GM19324 (cell line): ENCODE data around the gene VPS13A.

ENCODE experiments used
- ATAC-seq: cut with Tn5 transposase; IDR thresholded peaks from one replicate; pipeline ENCODE4 v1.9.1; 2021; ENCODE audit warnings: mild to moderate bottlenecking, moderate library complexity; ENCODE audit not compliant: unreplicated experiment, low FRiP score

Gene VPS13A

DNA sequence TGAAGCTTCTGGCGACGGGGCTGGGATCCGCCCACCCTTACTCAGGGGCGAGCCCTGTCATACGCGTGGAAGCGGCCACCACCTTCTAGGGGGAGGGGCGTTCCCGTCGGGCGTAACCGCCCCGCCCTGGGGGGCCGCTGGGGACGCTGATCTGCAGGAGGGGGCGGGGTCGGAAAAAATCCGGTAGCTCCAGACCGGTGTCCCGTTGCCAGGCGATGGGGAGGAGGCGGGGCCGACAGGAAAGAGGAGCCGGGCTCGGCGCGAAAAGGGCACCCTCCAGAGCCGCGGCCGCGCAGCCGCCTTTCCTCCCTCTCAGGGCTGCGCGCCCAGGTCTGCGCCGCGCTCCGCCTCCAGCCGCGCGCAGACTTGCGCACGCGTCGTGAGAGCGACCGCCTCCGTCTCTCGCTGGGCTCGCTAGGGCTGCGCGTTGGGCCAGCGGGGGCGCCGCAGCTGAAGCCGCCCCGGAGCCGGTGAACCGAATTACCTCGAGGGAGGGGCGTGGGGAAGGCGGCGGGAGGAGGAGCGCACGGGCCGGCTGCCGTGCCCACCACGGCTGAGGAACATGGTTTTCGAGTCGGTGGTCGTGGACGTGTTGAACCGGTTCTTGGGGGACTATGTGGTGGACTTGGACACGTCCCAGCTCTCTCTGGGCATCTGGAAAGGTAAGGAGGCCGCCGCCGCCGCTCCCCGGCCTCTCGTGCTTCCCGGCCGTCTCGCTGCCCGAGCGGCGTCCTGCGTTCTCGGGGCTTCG is at the start of gene VPS13A:
Gene VPS13A, plus strand, starts transcription at position 392 of the 751 bp plus-strand sequence. Its CDS starts 171 bp downstream, at position 563.
- ATAC-seq: peak; percentile 94

DNA sequence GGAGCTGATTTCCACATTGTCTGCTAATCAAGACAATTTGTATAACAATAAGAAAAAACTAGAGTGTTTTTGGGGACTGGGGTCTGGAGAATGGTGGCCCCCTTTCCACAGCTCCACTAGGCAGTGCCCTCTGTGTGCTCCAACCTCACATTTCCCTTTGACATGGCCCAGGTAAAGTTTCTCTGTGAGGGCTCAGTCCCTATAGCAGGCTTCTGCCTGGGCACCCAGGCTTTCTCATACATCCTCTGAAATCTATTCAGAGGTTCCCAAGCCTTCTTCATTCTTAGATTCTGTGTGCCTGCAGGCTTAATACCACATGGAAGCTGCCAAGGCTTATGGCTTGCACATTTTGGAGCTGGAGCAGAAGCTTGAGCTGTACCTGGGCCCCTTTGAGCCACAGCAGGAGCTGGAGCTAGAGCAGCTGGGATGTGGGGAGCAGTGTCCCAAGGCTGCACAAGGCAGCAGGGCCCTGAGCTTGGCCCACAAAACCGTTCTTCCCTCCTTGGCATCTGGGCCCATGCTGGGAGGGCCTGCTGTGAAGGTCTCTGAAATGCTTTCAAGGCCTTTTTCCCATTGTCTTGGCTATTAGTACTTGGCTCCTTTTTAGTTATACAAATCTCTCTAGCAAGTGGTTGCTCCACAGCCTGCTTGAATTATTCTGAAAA is 49.1 kb upstream of the VPS13A start:
- no peak for ATAC-seq

DNA sequence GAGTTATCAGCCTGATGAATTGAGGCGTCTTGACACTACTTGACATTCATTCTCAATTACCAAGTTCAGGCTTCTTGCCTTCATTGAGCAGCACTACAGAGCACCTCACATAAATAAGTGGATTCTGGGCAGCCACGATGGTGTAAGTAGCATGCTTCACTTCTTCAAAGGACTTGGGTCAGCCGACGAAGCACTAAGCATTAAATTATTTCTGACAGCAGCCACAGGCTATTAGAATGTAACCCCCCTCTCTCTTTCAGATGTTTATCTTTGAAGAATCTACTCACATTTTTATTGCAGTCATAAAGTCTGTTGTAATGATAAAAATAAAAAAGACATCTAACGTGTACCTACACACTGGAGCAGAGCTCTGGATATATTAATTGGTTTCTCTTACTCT is 45.9 kb upstream of the VPS13A start:
- ATAC-seq: no peak

DNA sequence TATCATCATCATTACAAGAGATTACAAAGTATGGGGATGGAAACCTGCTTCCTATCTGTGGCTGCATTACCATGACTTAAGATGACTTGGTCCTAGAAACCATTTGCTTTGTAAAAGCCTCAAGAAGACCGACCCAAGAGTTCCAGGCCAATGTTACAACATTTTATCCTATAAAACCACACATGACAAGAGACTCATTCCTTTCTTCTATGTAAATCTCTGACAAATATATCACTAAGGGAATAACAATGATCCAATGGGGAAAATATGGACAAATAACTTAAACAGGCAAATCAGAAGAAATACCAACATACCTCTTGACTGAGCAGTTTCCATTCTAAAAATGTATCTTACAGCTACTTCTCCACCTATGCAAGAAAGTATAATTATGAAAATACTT is 44.3 kb upstream of the VPS13A start:
- ATAC-seq: no peak

DNA sequence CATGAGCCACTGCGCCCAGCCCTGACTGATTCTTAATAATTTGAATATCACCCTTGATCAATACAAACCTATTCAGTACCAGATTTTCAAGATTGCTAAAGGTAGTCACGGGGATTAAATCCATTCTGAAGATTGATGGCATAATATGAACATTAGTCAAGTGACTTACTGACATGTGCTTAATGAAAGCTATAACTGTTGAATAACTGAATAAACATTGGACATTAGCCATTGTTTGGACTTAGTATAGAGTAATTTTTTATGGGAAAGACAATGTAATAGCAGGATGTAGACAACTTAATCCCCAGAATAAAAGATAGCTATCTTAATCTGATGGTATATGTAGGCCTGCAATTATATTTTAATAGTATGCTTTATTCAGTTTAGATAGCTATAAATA is 35.0 kb upstream of the VPS13A start:
- ATAC-seq: no peak

DNA sequence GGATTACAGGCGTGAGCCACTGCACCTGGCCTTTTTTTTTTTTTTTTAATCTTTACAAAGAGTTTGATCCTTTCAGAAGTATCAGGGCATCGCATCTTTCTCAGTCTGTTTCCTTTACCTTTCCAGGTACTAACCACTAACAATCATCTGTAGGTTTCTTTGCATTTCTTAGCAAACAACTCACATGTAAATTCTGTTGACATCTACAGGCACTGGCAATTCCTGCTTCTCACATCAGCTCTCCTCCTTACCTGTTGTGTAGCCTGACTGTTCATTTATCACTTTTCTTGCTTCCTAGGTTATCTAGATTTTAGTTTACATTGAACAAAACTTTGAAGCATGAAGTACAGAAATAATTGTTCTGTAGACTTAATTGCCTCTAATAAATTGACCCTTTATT is 27.5 kb upstream of the VPS13A start:
- ATAC-seq: no peak

DNA sequence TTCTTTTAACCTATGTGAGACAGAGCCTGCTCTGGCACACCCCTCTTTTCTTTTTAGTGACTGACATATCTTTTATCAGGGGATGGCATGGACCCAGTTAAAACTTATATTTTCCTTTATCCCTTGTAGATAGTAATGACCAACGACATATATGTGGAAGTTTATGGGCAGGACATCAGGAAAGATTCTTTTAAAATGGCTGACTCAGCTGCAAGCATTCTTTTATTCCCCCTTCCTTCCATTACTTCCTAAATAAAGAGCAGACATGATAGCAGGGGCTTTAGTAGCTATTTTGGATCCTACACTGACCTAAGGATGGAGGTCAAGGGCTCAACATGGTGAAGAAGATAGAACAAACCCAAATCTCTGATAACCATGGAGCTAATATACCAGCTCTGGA is 25.0 kb upstream of the VPS13A start:
- ATAC-seq: no peak

DNA sequence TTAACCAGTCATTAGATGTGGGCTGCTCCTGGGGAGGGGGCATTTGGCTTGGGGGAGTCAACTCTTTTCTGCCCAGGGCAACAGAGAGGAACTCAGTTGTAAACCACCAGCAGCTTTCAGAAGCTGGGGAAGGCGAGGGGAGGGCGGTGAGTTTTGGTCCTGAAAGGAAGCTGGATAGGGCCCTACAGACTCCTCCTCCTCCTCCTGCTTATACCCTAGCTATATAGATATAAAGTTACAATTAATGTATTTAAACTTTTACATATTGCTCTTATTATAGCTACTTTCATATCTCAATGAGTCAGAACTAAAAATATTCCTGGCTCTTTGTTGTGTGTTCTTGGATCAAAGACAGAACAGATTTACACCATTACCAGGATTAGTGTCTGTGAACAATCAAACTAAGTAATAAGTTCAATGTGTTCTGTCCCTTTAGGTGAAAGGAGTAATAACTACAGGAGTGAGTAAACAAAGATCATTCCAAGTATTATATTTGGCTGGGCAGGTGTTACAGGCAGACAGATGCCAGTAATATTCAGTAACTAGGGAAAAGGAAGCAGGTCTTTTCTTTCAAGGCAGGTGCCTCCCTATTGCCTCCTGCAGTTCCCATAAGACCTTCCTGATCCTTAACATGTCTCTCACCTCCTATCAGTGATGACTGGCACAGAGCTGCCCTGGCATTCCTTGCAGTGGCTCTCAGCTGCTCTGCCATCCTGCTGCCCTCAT is 20.5 kb upstream of the VPS13A start:
- ATAC-seq: no peak

DNA sequence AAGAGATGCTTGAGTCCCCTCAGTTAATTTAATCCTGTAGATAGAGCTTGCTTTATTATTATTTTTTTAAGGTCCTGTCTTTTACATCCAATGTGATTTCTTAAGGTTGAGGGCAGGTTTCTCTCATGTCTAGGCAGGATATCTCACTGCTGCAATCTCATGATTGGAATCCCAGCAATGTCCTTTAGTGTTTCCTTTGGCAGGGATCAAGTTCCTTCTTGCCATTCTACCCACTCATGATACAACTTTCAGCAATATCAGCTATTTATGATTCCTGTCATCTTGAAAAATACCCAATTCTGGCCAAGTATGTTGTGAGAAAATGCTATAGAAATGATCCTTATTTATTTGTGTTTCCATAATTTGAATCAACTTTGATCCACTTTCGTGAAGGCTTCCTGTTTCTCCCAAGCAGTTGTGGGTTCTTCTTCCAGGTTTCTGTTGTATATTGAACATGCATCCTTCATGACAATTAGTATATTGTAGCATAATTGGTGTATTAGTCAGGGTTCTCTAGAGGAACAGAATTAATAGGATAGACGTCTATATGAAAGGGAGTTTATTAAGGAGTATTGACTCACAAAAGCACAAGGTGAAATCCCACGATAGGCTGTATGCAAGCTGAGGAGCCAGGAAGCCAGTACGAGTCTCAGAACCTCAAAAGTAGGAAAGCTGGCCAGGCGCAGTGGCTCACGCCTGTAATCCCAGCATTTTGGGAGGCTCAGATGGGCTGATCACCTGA is 18.4 kb upstream of the VPS13A start:
- ATAC-seq: no peak

DNA sequence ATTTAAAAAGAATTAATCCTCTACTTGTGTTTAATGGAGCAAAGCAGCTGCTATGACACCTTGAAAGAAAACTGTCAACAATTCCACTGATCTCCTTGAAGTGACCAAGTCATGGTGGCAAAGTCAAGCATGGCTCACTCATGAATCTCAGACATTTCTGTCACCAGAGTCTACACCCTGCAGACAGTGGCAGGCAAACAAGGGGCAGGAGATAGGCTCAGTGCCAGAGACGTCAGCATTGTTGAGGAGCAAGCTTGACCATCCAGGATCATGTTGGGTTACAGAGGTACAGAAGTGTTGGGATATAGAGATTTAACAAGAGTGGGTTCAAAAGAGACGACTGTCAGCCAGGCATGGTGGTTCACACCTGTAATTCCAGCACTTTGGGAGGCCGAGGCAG is 16.1 kb upstream of the VPS13A start:
- ATAC-seq: no peak

DNA sequence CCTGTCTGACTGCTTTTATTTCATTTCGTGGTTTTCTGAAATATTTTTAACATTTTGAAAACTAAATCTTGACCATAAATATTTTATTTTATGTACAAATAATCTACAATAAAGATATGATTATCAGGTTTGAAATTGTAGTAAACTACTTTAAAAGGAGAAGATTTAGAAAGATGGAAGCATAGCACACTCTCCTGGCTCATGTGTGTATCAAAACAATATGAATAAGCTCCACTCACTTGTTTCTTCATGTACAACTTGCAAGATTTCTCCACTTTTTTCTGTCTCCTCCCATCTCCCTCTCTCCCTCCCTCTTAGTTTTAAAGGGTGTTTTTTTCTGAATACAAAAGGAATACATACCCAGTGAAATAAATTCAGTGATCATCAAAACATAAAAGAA is 15.4 kb upstream of the VPS13A start:
- no peak for ATAC-seq

DNA sequence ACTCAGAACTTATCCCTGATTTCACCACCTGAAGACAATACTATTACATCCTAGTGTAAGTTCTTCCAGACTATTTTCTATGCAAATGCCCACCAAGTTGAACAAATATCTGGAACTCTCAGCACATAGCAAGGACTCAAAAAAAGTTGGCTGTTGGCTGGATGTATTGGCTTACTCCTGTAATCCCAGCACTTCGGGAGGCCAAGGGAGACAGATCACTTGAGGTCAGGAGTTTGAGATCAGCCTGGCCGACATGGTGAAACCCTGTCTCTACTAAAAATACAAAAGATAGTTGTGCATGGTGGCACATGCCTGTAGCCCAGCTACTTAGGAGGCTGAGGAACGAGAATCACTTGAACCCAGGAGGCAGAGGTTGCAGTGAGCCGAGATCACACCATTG is 15.0 kb upstream of the VPS13A start:
- no peak for ATAC-seq

DNA sequence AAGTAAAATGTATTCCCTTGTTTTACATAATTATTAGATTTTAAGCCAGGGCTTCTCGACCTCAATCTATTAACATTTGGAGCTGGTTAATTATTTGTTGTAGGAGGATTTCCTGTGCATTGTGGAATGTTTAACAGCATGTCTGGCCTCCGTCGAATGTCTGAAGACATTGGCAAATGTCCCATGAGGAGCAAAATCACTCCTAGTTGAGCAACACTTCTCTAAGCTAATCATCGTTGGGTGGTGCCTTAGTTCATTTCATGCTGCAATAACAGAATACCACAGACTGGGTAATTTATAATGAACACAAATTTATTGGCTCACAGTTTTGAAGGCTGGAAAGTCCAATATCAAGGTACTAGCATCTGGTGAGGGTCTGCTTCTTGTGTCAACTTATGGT is 13.4 kb upstream of the VPS13A start:
- ATAC-seq: no peak

DNA sequence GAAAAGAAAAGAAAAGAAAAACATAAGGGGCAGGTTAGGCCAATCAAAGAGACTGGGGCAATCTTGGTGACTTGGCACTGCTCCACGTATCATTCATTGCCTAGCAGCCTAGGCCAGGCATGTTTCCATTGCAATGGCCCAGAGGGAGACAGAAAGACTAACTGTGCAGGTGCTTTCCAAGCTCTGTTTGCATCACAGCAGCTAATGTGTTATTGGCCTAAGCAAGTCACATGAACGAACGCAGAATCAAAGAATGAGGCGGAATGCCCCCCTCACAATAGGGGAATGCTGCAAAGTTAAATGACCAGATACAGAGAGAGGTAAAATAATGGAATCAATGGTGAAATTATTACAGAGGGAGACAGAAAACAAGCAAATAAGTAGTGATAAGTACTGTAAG is 11.1 kb upstream of the VPS13A start:
- no peak for ATAC-seq

DNA sequence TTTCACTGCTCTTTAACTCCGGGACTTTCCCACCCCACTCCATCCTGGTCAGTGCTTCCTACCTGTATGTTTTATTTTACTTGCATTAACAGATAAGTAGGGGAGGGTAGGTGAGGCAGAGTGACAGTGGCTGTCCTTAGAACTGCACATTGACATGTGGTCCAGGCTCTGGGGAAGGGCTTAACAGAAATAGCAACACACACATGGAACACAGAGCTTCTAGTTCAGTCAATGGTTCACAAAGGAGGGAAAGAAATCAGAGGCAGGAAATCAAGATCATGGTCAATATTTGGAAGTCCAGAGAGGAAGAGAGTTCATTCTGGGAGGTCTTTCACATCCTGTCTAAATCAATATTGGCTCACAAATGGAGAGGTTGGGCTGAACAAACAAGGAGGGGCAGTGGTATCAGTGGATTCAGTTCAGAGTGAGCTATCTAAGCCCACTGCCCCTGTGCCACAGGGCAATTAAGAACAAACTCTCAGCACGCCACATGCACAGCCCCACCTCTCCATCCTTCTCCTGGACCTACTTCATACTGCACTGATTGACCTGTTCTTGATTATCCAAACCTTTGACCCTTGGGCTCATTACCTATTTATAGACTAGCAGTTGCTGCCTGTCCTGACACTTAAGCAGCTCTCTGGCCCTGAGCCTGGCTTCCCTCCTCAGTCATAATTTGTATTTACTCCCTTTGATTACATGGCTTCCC is 6.2 kb upstream of the VPS13A start:
- no peak for ATAC-seq

DNA sequence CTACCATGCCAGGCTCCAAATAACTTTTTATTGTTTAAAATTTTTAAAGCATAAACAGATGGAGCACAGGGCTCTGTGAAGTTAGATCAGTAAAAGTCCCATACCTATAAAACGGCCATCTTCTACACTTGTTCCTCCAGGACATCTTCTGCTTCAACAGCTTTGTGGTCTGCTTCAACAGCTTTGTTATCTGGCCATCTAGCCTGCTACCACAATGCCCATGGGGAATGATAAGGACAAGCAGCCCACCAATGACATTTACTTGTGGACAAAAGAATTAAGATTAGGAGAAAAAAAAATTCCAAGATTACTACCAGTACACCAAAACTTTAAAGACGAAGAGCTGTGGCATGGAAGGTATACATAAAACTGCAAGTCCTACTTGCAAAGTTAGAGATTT is 2.2 kb upstream of the VPS13A start:
- no peak for ATAC-seq

DNA sequence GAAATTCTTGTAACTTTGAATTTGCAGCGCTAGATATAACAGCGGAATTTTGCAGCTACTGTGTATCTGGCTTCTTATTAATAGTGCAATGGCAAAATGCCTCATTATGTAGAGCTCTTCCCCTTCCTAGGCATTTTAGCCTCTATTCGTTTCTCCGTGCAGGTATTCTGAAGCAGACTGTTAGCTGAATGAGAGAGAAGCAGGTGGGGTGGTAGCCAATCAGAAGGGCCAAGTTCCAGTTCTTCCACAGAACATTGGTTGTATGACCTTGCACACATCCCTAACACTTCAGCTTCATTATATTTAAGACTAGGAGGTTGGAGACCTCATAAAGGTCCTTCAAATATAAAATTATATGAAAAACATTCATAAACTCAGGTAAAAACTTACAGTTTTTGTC is 1.2 kb upstream of the VPS13A start:
- no peak for ATAC-seq

DNA sequence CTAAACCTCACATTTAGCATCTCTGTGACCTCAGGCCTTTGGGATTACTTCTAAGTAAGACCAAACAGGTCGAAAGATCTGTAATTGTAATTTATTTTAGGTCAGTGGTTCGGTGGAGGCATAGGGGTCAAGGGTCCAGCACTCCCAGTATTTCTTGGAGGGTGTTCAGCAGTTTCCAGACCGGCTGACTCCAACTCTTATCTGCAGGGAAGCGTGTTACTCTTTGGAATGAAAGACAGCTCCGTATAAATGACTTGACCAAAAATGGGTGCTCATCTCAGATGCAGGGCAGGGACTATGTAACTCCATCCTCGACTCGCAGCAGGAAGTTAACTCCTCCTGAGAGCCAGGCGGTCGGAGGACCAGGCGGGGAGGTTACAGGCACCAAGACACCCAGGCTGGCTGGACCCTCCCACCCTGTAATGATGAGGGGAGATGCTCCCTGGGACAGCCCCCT is 620 bp upstream of the VPS13A start:
- ATAC-seq: no peak

DNA sequence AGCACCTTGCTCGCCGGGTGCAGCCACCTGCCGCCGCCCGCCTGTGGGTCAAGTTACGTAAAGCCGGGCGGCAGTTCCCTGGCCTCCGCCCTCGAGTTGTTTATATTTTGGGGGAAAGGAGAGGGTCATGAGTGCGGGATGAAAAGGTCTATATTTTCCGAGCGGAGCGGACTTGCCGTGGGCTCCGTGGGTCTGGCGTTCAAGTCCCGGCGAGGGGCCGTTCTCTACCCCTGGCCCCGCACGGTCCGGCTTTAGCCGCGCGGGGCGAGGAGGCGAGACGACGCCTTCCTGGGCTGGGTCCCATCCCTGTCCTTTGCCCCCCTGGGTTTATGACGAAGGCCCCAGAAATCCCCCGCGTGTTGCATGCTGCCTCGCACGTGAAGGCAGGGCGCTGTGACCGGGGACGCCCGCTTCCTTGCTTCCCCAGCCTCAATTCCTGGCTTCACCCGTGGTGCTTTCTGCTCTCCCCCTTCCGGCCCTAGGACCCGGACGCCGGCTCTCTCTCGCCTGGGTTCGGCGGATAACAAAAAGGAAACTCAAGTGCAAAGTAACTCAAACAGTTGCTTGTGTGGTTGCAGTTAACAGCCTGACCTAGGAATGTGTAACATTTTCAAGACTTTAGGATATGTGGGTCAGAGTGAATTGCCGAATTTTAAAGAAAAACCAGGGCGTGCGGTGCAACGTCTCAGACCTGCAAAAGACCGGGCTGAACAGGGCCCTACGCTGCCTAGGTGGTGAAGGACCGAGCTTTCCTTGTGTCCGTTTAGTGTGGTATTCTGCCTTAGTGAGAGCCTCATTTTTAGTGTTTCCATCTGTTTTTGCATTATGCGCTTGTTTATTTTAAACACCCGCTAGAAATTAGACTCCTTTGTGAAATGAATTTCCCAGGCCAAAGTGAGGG is 810 bp downstream of the VPS13A start:
- ATAC-seq: peak; percentile 9
